H1 (cell line): Measurements from ENCODE around the gene MTF1. TPM values are rescaled to one million over a fixed set of nuclear protein-coding genes. Genes with fewer than 3 reads are reported as not detected.
"Not testable (repeated sequence)": the region's sequence is repeated elsewhere in the genome, so short reads cannot be mapped to it uniquely, and the experiment has no call there.

Source experiments
- CTCF ChIA-PET: fragments of 300-600 bp; sonication (Branson Sonifier 250); formaldehyde crosslinking; loops from one replicate; lab custom pipeline; 2021; ENCODE audit not compliant: partially characterized antibody; lab: Charles Lee
- POLR2A ChIA-PET: fragments of 300-600 bp; sonication (Branson Sonifier 250); formaldehyde crosslinking; loops from one replicate; lab custom pipeline; 2021; ENCODE audit warnings: inconsistent platforms; ENCODE audit not compliant: partially characterized antibody; lab: Charles Lee
- DNase-seq, 2 experiments: peaks; one replicate each; pipeline versions ENCODE4 v3.0.0 to v3.0.0-alpha.2; 2010 to 2022; ENCODE audit warnings: low spot score in 2 of 2, low read depth in 1 of 2, mixed read lengths in 1 of 2
- FAIRE-seq: peaks from 2 replicates; lab custom pipeline; 2011; peaks lifted over from hg19 to GRCh38; lab: Jason Lieb, UNC
- H2AFZ ChIP-seq: 2 replicates; pipeline ENCODE4 v1.8.1; 2012; ENCODE audit warnings: low read length, inconsistent platforms
- H2AK5ac ChIP-seq: 2 replicates; pipeline ENCODE4 v1.6.1; 2013; ENCODE audit warnings: low read depth, low read length
- H2BK120ac ChIP-seq: replicated peaks from 2 replicates; pipeline ENCODE3; 2013; ENCODE audit warnings: low read depth, low read length, inconsistent platforms
- H2BK12ac ChIP-seq: 2 replicates; pipeline ENCODE4 v1.6.1; 2013; ENCODE audit warnings: low read depth, low read length
- H2BK15ac ChIP-seq: 2 replicates; pipeline ENCODE4 v1.6.1; 2013; ENCODE audit warnings: low read length
- H2BK20ac ChIP-seq: 2 replicates; pipeline ENCODE4 v1.6.1; 2013; ENCODE audit warnings: low read length
- H2BK5ac ChIP-seq: 2 replicates; pipeline ENCODE4 v1.6.1; 2013; ENCODE audit warnings: low read depth, low read length
- H3K14ac ChIP-seq: 2 replicates; pipeline ENCODE4 v1.6.1; 2013; ENCODE audit warnings: inconsistent platforms; ENCODE audit not compliant: insufficient read length
- H3K18ac ChIP-seq: 2 replicates; pipeline ENCODE4 v1.6.1; 2013; ENCODE audit warnings: low read length; ENCODE audit errors: extremely low read depth
- H3K23ac ChIP-seq: 2 replicates; pipeline ENCODE4 v1.6.1; 2013; ENCODE audit warnings: inconsistent platforms; ENCODE audit not compliant: insufficient read length
- H3K23me2 ChIP-seq: 2 replicates; pipeline ENCODE4 v1.6.1; 2013; ENCODE audit warnings: low read depth, low read length
- H3K27ac ChIP-seq: 2 replicates; pipeline ENCODE4 v1.6.1; 2011; ENCODE audit warnings: low read depth, low read length, inconsistent platforms
- H3K27me3 ChIP-seq, 4 experiments: replicated peaks in 1 of 4; 1 replicate in 1 of 4; 2 replicates in 3 of 4; pipeline versions ENCODE4 v1.6.1 to v1.8.1; 2011 to 2013; ENCODE audit warnings: low read length in 3 of 4, mild to moderate bottlenecking in 3 of 4, inconsistent platforms in 2 of 4, mixed read lengths in 2 of 4, moderate library complexity in 1 of 4; ENCODE audit not compliant: control insufficient read depth in 3 of 4, insufficient read depth in 3 of 4; ENCODE audit errors: extremely low read depth in 1 of 4
- H3K36me3 ChIP-seq, 4 experiments: 2 replicates each; pipeline versions ENCODE4 v1.6.1 to v1.8.1; 2011 to 2013; ENCODE audit warnings: mild to moderate bottlenecking in 4 of 4, low read length in 3 of 4, moderate library complexity in 2 of 4, control low read depth in 1 of 4, inconsistent platforms in 1 of 4; ENCODE audit not compliant: insufficient read depth in 4 of 4, control insufficient read depth in 2 of 4
- H3K4ac ChIP-seq: replicated peaks from 2 replicates; pipeline ENCODE3; 2013; ENCODE audit warnings: low read length, low read depth, mixed read lengths, inconsistent platforms; ENCODE audit not compliant: insufficient read length
- H3K4me1 ChIP-seq, 4 experiments: replicated peaks in 1 of 4; 1 replicate in 1 of 4; 2 replicates in 3 of 4; pipeline versions ENCODE4 v1.6.1 to v1.8.1; 2011 to 2013; ENCODE audit warnings: low read length in 3 of 4, inconsistent platforms in 2 of 4, mixed read lengths in 1 of 4; ENCODE audit not compliant: insufficient read depth in 4 of 4, control insufficient read depth in 3 of 4
- H3K4me2 ChIP-seq, 2 experiments: 2 replicates each; pipeline versions ENCODE4 v1.6.1 to v1.8.1; 2011 to 2013; ENCODE audit warnings: low read depth in 2 of 2, low read length in 2 of 2, control low read depth in 1 of 2, inconsistent platforms in 1 of 2, mild to moderate bottlenecking in 1 of 2; ENCODE audit not compliant: insufficient read depth in 1 of 2
- H3K4me3 ChIP-seq, 4 experiments: fragments of 200-600, 300-600 bp in 1 of 4; sonication (generic), shearing (Covaris generic), sonication (Bioruptor Twin) in 1 of 4; 2 replicates each; pipeline versions ENCODE4 v1.5.1 to v1.8.1; 2011 to 2016; ENCODE audit warnings: low read length in 4 of 4, low read depth in 3 of 4, control low read depth in 2 of 4, inconsistent platforms in 2 of 4, mild to moderate bottlenecking in 2 of 4, mixed read lengths in 1 of 4, moderate library complexity in 1 of 4; ENCODE audit not compliant: insufficient read depth in 2 of 4; ENCODE audit errors: extremely low read depth in 1 of 4
- H3K56ac ChIP-seq: replicated peaks from 2 replicates; pipeline ENCODE3; 2013; ENCODE audit warnings: low read depth, mild to moderate bottlenecking, mixed read lengths, low read length, inconsistent platforms; ENCODE audit not compliant: insufficient read length
- H3K79me1 ChIP-seq: 2 replicates; pipeline ENCODE4 v1.6.1; 2013; ENCODE audit warnings: low read depth, low read length, control low read depth
- H3K79me2 ChIP-seq, 2 experiments: 2 replicates each; pipeline versions ENCODE4 v1.6.1 to v1.8.1; 2012 to 2013; ENCODE audit warnings: low read length in 2 of 2, mild to moderate bottlenecking in 2 of 2, inconsistent platforms in 1 of 2; ENCODE audit not compliant: insufficient read depth in 2 of 2, control insufficient read depth in 1 of 2
- H3K9ac ChIP-seq, 4 experiments: replicated peaks in 1 of 4; 1 replicate in 1 of 4; 2 replicates in 3 of 4; pipeline versions ENCODE4 v1.6.1 to v1.8.1; 2011 to 2013; ENCODE audit warnings: low read depth in 3 of 4, low read length in 3 of 4, control low read depth in 2 of 4, mild to moderate bottlenecking in 2 of 4, moderate library complexity in 2 of 4, inconsistent platforms in 1 of 4; ENCODE audit errors: extremely low read depth in 1 of 4
- H3K9me3 ChIP-seq, 2 experiments: 2 replicates each; pipeline versions ENCODE4 v1.6.1 to v1.8.1; 2012 to 2013; ENCODE audit warnings: mild to moderate bottlenecking in 2 of 2, moderate library complexity in 2 of 2, control low read depth in 1 of 2, inconsistent platforms in 1 of 2, low read depth in 1 of 2, low read length in 1 of 2, mixed read lengths in 1 of 2; ENCODE audit not compliant: insufficient read depth in 2 of 2
- H4K20me1 ChIP-seq, 2 experiments: replicated peaks in 1 of 2; 2 replicates each; pipeline versions ENCODE3 to v1.8.1; 2011 to 2013; ENCODE audit warnings: inconsistent platforms in 2 of 2, low read length in 2 of 2, mild to moderate bottlenecking in 1 of 2; ENCODE audit not compliant: insufficient read depth in 2 of 2, control insufficient read depth in 1 of 2
- H4K5ac ChIP-seq: 2 replicates; pipeline ENCODE4 v1.6.1; 2013; ENCODE audit warnings: low read length, low read depth, mixed read lengths, inconsistent platforms; ENCODE audit not compliant: insufficient read length
- H4K8ac ChIP-seq: 2 replicates; pipeline ENCODE4 v1.8.0; 2013; ENCODE audit warnings: mild to moderate bottlenecking, moderate library complexity, low read length, inconsistent platforms; ENCODE audit not compliant: insufficient read depth; ENCODE audit errors: extremely low read depth
- H4K91ac ChIP-seq: replicated peaks from 2 replicates; pipeline ENCODE3; 2013; ENCODE audit warnings: low read length, mixed read lengths, inconsistent platforms; ENCODE audit not compliant: insufficient read length
- JUN ChIP-seq: IDR thresholded peaks from 2 replicates; pipeline ENCODE4 v1.6.1; 2011; ENCODE audit warnings: low read depth, mild to moderate bottlenecking, improper control_type of control experiment, low read length
- POLR2A ChIP-seq, 2 experiments: IDR thresholded peaks; 1 replicate in 1 of 2; 2 replicates in 1 of 2; pipeline ENCODE4 v1.6.1; 2011; ENCODE audit warnings: low read depth in 2 of 2, low read length in 2 of 2, mild to moderate bottlenecking in 2 of 2; ENCODE audit errors: control extremely low read depth in 1 of 2
- SAP30 ChIP-seq: fragments of 300-600 bp; sonication (generic); IDR thresholded peaks from 2 replicates; pipeline ENCODE4 v1.7.1; 2012; ENCODE audit warnings: low read length, moderate library complexity, mild to moderate bottlenecking, inconsistent platforms; ENCODE audit not compliant: insufficient read depth, insufficient replicate concordance
- SIN3A ChIP-seq, 2 experiments: IDR thresholded peaks in 1 of 2; conservative IDR thresholded peaks in 1 of 2; 2 replicates each; pipeline ENCODE4 v1.6.1; 2011 to 2012; ENCODE audit warnings: low read length in 2 of 2, improper control_type of control experiment in 1 of 2, low read depth in 1 of 2, mild to moderate bottlenecking in 1 of 2
- TAF7 ChIP-seq: optimal IDR thresholded peaks from 2 replicates; pipeline ENCODE3; 2011; ENCODE audit warnings: low read depth, mild to moderate bottlenecking, inconsistent platforms, low read length, moderate library complexity, borderline replicate concordance
- YY1 ChIP-seq: IDR thresholded peaks from 2 replicates; pipeline ENCODE4 v1.6.1; 2011; ENCODE audit warnings: low read depth, mild to moderate bottlenecking, low read length
- WGBS, 2 experiments: shearing (Covaris generic) in 1 of 2; methylation state at CpG; one replicate each; pipeline versions ENCODE4 v1.1.6 to v1.1.7; 2013 to 2015; ENCODE audit warnings: low lambda C conversion rate in 2 of 2, mixed read lengths in 2 of 2, inconsistent platforms in 1 of 2, low coverage in 1 of 2, missing lambda C conversion rate in 1 of 2; ENCODE audit not compliant: insufficient replicate concordance in 2 of 2, insufficient coverage in 1 of 2, insufficient read length in 1 of 2; ENCODE audit errors: extremely low coverage in 1 of 2, missing lambda C conversion rate in 1 of 2; 5-methylcytosine and 5-hydroxymethylcytosine counted together
- polyA plus RNA-seq, 7 experiments: library from polyadenylated mRNA; depleted of rRNA in 3 of 7; stranded (reverse) in 5 of 7; unstranded in 2 of 7; fragments of >200 nt in 5 of 7; fragments of 200-250 nt in 2 of 7; gene quantifications; 1 replicate in 5 of 7; 2 replicates in 1 of 7; 4 replicates in 1 of 7; pipeline versions ENCODE4 v1.2.1 to v1.2.3, GENCODE V29; 2011 to 2013; ENCODE audit warnings: missing spikeins in 2 of 7, mixed read lengths in 2 of 7
- total RNA-seq: library from RNA; stranded (reverse); fragmentation: NEBNext Ultra II Directional; extraction: Animal tissue kit (Norgen Biotek cat#: 25700); gene quantifications from 2 replicates; pipeline ENCODE4 v1.2.1, GENCODE V29; 2021
- TF ChIP-seq, protein P1 (sequence below): IDR thresholded peaks from 2 replicates; pipeline ENCODE4 v1.6.1; 2011; ENCODE audit warnings: low read length, improper control_type of control experiment

The MTF1 gene
- total and polyA plus RNA-seq, 2 of the 8 experiments (the other 6 are each of a cell fraction or from before 2014, with no cell fraction given) = 4.0 to 15.5 TPM

DNA sequence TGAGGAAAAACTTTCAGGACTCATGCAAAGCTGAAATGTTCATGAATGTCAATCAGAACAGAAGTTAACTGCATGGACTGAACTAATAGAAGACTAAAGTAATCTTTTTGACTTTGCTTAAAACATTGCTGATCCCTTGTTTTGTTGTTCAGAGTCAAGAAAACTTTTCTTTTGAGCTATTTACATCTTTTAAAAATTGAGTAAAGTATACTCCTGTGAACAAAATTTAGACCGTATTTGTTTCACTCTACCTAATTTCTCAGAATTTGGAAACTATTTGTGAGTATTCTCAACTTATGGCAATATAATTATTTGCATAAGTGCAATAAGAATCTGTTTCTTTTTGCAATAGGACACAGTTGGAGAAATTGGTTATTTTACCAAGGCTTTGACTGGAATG, 46.3 kb upstream of the MTF1 start (continued):
- no peak for TF ChIP-seq JUN
- no peak for TF ChIP-seq SIN3A (conservative IDR thresholded peaks at IDR 0.05 in 1 of 2, IDR thresholded peaks at IDR 0.05 in 1 of 2; ENCODE audit: low read depth in 1 of 2, low read length in 2 of 2)
- no peak for TF ChIP-seq SAP30
- no peak for TF ChIP-seq TAF7
- no peak for TF ChIP-seq POLR2A (IDR thresholded peaks at IDR 0.05; ENCODE audit: control extremely low read depth in 1 of 2, low read depth in 2 of 2, low read length in 2 of 2)
- TF ChIP-seq YY1 = no peak
- TF ChIP-seq, protein P1, sequence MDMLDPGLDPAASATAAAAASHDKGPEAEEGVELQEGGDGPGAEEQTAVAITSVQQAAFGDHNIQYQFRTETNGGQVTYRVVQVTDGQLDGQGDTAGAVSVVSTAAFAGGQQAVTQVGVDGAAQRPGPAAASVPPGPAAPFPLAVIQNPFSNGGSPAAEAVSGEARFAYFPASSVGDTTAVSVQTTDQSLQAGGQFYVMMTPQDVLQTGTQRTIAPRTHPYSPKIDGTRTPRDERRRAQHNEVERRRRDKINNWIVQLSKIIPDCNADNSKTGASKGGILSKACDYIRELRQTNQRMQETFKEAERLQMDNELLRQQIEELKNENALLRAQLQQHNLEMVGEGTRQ = no peak

DNA sequence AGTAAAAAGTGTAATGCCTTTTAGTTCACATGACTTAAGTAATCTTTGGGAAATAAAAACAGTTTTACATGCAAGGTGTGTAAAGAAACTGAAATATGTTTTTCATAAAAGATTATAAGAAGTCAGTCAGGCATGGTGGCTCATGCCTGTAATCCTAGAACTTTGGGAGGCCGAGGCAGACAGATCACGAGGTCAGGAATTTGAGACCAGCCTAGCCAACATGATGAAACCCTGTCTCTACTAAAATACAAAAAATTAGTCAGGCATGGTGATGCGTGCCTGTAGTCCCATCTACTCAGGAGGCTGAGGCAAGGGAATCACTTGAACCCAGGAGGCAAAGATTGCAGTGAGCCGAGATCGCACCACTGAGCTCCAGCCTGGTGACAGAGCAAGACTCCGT, 44.5 kb upstream of the MTF1 start:
- H3K4me2 ChIP-seq, H3K23ac ChIP-seq, H2BK15ac ChIP-seq, H3K36me3 ChIP-seq, FAIRE-seq, H2BK12ac ChIP-seq, DNase-seq, H4K91ac ChIP-seq, CTCF ChIA-PET, H3K56ac ChIP-seq, H3K14ac ChIP-seq, H4K8ac ChIP-seq, H3K4me1 ChIP-seq, H4K5ac ChIP-seq, H3K27me3 ChIP-seq, H3K4ac ChIP-seq, H2AFZ ChIP-seq, H2AK5ac ChIP-seq, H3K4me3 ChIP-seq, POLR2A ChIA-PET, H3K79me1 ChIP-seq, H2BK5ac ChIP-seq, H3K9ac ChIP-seq, H3K23me2 ChIP-seq, H2BK120ac ChIP-seq, H2BK20ac ChIP-seq, H4K20me1 ChIP-seq, H3K18ac ChIP-seq, H3K27ac ChIP-seq, H3K79me2 ChIP-seq: not testable (repeated sequence)
- 99% methylated on average over 6 of the region's 6 CpGs; no CpG with 5 or more reads in 1 of the 2 experiments for WGBS, 2 experiments
- H3K9me3 ChIP-seq = peaks cover 11 to 14% of the 10 kb centered on the region in 2 experiments; a peak in 3 of 4 replicates
